Measurements from ENCODE around the gene RRP9.

The RRP9 gene

GRCh38 chr3:51896607-51897305 is 44.9 kb downstream of the RRP9 start:
- no peak for DNase-seq

- DNase-seq = no peak
These were observed 46.8 kb downstream of the RRP9 start for GRCh38 chr3:51894939-51895338.

- DNase-seq = no peak
These were observed 47.3 kb downstream of the RRP9 start for GRCh38 chr3:51894391-51894790.

GRCh38 chr3:51891242-51892039 is 50.3 kb downstream of the RRP9 start:
- peak; percentile 22 for DNase-seq

GRCh38 chr3:51888463-51889105 is 53.1 kb downstream of the RRP9 start:
- no peak for DNase-seq

- DNase-seq = no peak
These were observed 54.1 kb downstream of the RRP9 start for GRCh38 chr3:51887620-51888019.

- DNase-seq = no peak
These were observed 55.3 kb downstream of the RRP9 start for GRCh38 chr3:51886447-51886846.
